A673 (cell line): ENCODE results near the gene CCDC57. TPM values are rescaled to one million over a fixed set of nuclear protein-coding genes. Genes with fewer than 3 reads are reported as not detected.

ENCODE experiments used
- BruUV-seq: library from RNA; stranded (reverse); fragments of 400-500 nt; replicated peaks from 2 replicates; lab custom pipeline; 2021; lab: Mats Ljungman, UMichigan
- CTCF ChIA-PET: fragments of 300-600 bp; sonication (Branson Sonifier 250); formaldehyde crosslinking; loops from one replicate; lab custom pipeline; 2022; ENCODE audit warnings: antibody characterized with exemption; lab: Charles Lee
- POLR2A ChIA-PET: fragments of 300-600 bp; sonication (Branson Sonifier 250); formaldehyde crosslinking; loops from one replicate; lab custom pipeline; 2022; ENCODE audit warnings: antibody characterized with exemption; ENCODE audit not compliant: low non-redundant PET; lab: Charles Lee
- DNase-seq: peaks from one replicate; pipeline ENCODE4 v3.0.0-alpha.2; 2015; ENCODE audit warnings: low spot score
- H3K27ac ChIP-seq: fragments of 200-600 bp; sonication (generic); 2 replicates; pipeline ENCODE4 v1.5.1; 2016; ENCODE audit warnings: mixed run types, low read depth, mild to moderate bottlenecking, mixed read lengths, antibody characterized with exemption, low read length; ENCODE audit not compliant: poor library complexity, severe bottlenecking
- H3K27me3 ChIP-seq: fragments of 200-600 bp; sonication (generic); replicated peaks from 2 replicates; pipeline ENCODE4 v1.6.1; 2017; ENCODE audit warnings: mixed run types, low read depth, mild to moderate bottlenecking, mixed read lengths, antibody characterized with exemption, low read length; ENCODE audit not compliant: insufficient read depth, poor library complexity
- H3K36me3 ChIP-seq: fragments of 200-600 bp; sonication (generic); 2 replicates; pipeline ENCODE4 v1.6.1; 2016; ENCODE audit warnings: mixed run types, mild to moderate bottlenecking, mixed read lengths, antibody characterized with exemption, low read length; ENCODE audit not compliant: insufficient read depth, poor library complexity, severe bottlenecking
- H3K4me1 ChIP-seq: fragments of 200-600 bp; sonication (generic); 2 replicates; pipeline ENCODE4 v1.6.1; 2017; ENCODE audit warnings: mixed run types, mild to moderate bottlenecking, mixed read lengths, antibody characterized with exemption, low read length; ENCODE audit not compliant: insufficient read depth, poor library complexity, severe bottlenecking
- H3K4me3 ChIP-seq: fragments of 200-600 bp; sonication (generic); 2 replicates; pipeline ENCODE4 v1.5.1; 2016; ENCODE audit warnings: low read depth, mixed run types, mild to moderate bottlenecking, mixed read lengths, low read length; ENCODE audit not compliant: poor library complexity, severe bottlenecking
- H3K9me3 ChIP-seq: fragments of 200-600 bp; sonication (generic); 2 replicates; pipeline ENCODE4 v1.6.1; 2016; ENCODE audit warnings: mixed run types, low read depth, mild to moderate bottlenecking, mixed read lengths, antibody characterized with exemption, low read length; ENCODE audit not compliant: poor library complexity, severe bottlenecking
- CTCF ChIP-seq: fragments of 300-800, 200-600 bp; sonication (generic); conservative IDR thresholded peaks from 2 replicates; pipeline ENCODE4 v1.5.1; 2017; ENCODE audit warnings: low read depth, mild to moderate bottlenecking, antibody characterized with exemption, low read length, moderate library complexity, mixed read lengths
- EZH2 ChIP-seq: fragments of 200-600 bp; sonication (generic); IDR thresholded peaks from 2 replicates; pipeline ENCODE4 v1.6.1; 2017; ENCODE audit warnings: borderline replicate concordance, low read depth, mild to moderate bottlenecking, mixed read lengths, antibody characterized with exemption, low read length; ENCODE audit not compliant: poor library complexity, severe bottlenecking
- intact Hi-C: fragments of 100-400 bp; cut with micrococcal nuclease; formaldehyde crosslinking; loops from one replicate; pipeline ENCODE4 v1.10.0; 2022; ENCODE audit not compliant: unreplicated experiment
- total RNA-seq: library from RNA; stranded (reverse); gene quantifications from 2 replicates; pipeline ENCODE4 v1.2.3, GENCODE V29; 2021

CCDC57 gene
- total RNA-seq, 1 experiment from 2014 or later, result 43.6 TPM

DNA sequence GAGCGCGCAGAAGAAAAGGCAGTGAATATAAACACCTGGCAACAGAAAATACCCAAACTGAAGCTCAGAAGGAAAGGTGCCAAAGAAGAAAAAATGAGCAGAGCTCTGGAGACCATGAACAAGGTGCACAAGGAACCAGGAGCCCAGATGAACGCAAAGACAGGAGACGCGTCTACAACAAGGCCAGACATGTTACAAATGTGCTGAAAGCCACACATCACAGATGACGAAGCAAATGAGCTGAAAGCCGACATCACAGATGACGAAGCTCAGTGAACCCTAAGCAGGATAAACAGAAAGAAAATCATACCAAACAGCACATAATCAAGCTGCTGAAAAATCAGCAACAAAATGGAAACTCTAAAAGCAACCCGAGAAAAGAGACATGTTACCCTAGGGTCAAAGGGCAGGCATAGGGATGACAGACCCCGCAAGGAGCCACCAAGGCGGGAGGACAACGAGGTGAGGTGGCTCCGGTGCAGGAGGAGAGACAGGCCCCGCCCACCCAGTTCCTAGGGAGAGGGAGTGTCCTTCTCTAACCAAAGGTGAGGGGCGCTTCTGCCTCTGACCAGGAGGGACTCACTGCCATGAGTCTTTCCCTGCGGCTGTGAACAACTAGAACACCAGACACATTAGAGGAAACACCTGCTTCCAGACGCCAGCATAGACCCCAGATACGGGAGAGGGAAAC lies 39.1 kb downstream of the CCDC57 start:
- TF ChIP-seq EZH2 (no peak), CTCF (no peak)
- no peaks in the 10 kb centered on the region for H3K27me3 ChIP-seq
- POLR2A ChIA-PET, result no interaction called here
- CTCF ChIA-PET, result no interaction called here
- intact Hi-C loops, result no loop called here
- peaks cover 4% of the 10 kb centered on the region for H3K36me3 ChIP-seq
- no peak overlapping the region for H3K27ac ChIP-seq
- BruUV-seq, result no TSS peak
- H3K4me1 ChIP-seq, result no peaks in the 10 kb centered on the region
- no peak for DNase-seq
- no peaks in the 10 kb centered on the region for H3K9me3 ChIP-seq
- H3K4me3 ChIP-seq, result no peak overlapping the region

- H3K27me3 ChIP-seq, result no peaks in the 10 kb centered on the region
- BruUV-seq, result no TSS peak
- H3K9me3 ChIP-seq, result no peaks in the 10 kb centered on the region
- no peak overlapping the region for H3K27ac ChIP-seq
- intact Hi-C loops, result no loop called here
- ChIA-PET CTCF (no interaction called here), POLR2A (no interaction called here)
- H3K36me3 ChIP-seq, result no peaks in the 10 kb centered on the region
- TF ChIP-seq CTCF (no peak), EZH2 (no peak)
- H3K4me3 ChIP-seq, result no peak overlapping the region
- H3K4me1 ChIP-seq, result no peaks in the 10 kb centered on the region
- no peak for DNase-seq
Observed at GRCh38 chr17:82172486-82173160, 40.0 kb downstream of the CCDC57 start.

- no peak overlapping the region for H3K27ac ChIP-seq
- intact Hi-C loops, result no loop called here
- POLR2A ChIA-PET, result no interaction called here
- no peaks in the 10 kb centered on the region for H3K27me3 ChIP-seq
- no peaks in the 10 kb centered on the region for H3K9me3 ChIP-seq
- H3K4me1 ChIP-seq, result no peaks in the 10 kb centered on the region
- H3K36me3 ChIP-seq, result no peaks in the 10 kb centered on the region
- H3K4me3 ChIP-seq, result no peak overlapping the region
- CTCF ChIA-PET, result no interaction called here
- BruUV-seq, result no TSS peak
- no peak for TF ChIP-seq EZH2
- TF ChIP-seq CTCF, result no peak
- DNase-seq, result no peak
Observed at GRCh38 chr17:82171750-82172375, 40.8 kb downstream of the CCDC57 start.
